Neural cell (in vitro differentiated cells): ENCODE measurements around the gene TMC6. TPM values are rescaled to one million over a fixed set of nuclear protein-coding genes. Genes with fewer than 3 reads are reported as not detected.

ENCODE experiments used
- H2AFZ ChIP-seq: fragments of 200-600, 300-800 bp; sonication (generic), shearing (Covaris generic); 2 replicates; pipeline ENCODE4 v1.6.0; 2014; ENCODE audit warnings: low read depth, mild to moderate bottlenecking, antibody characterized with exemption, low read length, moderate library complexity
- H3F3A ChIP-seq: fragments of 200-600 bp; shearing (Covaris generic); 2 replicates; pipeline ENCODE4 v1.6.1; 2016; ENCODE audit warnings: mild to moderate bottlenecking, moderate library complexity, mixed read lengths, antibody characterized with exemption, low read length; ENCODE audit not compliant: insufficient read depth, poor library complexity, severe bottlenecking
- H3K27ac ChIP-seq: fragments of 200-600, 300-800 bp; sonication (generic), shearing (Covaris generic); 2 replicates; pipeline ENCODE4 v1.5.1; 2014; ENCODE audit warnings: mild to moderate bottlenecking, low read length, moderate library complexity
- H3K27me3 ChIP-seq: fragments of 300-800, 200-600 bp; sonication (generic), shearing (Covaris generic); 2 replicates; pipeline ENCODE4 v1.6.0; 2014; ENCODE audit warnings: mild to moderate bottlenecking, low read depth, low read length, moderate library complexity; ENCODE audit not compliant: insufficient read depth
- H3K36me3 ChIP-seq: fragments of 300-800, 200-600 bp; sonication (generic), shearing (Covaris generic); 2 replicates; pipeline ENCODE4 v1.5.1; 2014; ENCODE audit warnings: mild to moderate bottlenecking, antibody characterized with exemption, low read length, moderate library complexity; ENCODE audit not compliant: insufficient read depth
- H3K4me2 ChIP-seq: fragments of 300-800, 200-600 bp; sonication (generic), shearing (Covaris generic); 2 replicates; pipeline ENCODE4 v1.6.0; 2014; ENCODE audit warnings: mild to moderate bottlenecking, low read length
- H3K4me3 ChIP-seq: fragments of 300-800, 200-600 bp; sonication (generic), shearing (Covaris generic); 2 replicates; pipeline ENCODE4 v1.5.1; 2014; ENCODE audit warnings: mild to moderate bottlenecking, low read length, moderate library complexity
- H3K79me2 ChIP-seq: fragments of 200-600 bp; shearing (Covaris generic); replicated peaks from 2 replicates; pipeline ENCODE4 v1.6.0; 2014; ENCODE audit warnings: mild to moderate bottlenecking, low read length, moderate library complexity; ENCODE audit not compliant: insufficient read depth
- H3K9ac ChIP-seq: fragments of 300-800, 200-600 bp; sonication (generic), shearing (Covaris generic); 2 replicates; pipeline ENCODE4 v1.6.1; 2016; ENCODE audit warnings: mild to moderate bottlenecking, low read length, mixed read lengths
- H3K9me2 ChIP-seq: fragments of 200-600 bp; shearing (Covaris generic); 2 replicates; pipeline ENCODE4 v1.6.1; 2016; ENCODE audit warnings: mild to moderate bottlenecking, low read length, mixed read lengths; ENCODE audit not compliant: insufficient read depth
- H3K9me3 ChIP-seq: fragments of 200-600, 300-800 bp; sonication (generic), shearing (Covaris generic); 2 replicates; pipeline ENCODE4 v1.6.1; 2016; ENCODE audit warnings: mild to moderate bottlenecking, mixed run types, low read length, moderate library complexity, mixed read lengths
- H4K20me1 ChIP-seq: fragments of 200-600 bp; shearing (Covaris generic); 2 replicates; pipeline ENCODE4 v1.6.1; 2016; ENCODE audit warnings: mild to moderate bottlenecking, mixed run types; ENCODE audit not compliant: insufficient read depth
- EP300 ChIP-seq: fragments of 450-650 bp; conservative IDR thresholded peaks from 2 replicates; pipeline ENCODE4 v1.6.1; 2014; ENCODE audit warnings: antibody characterized with exemption, mild to moderate bottlenecking, moderate library complexity; ENCODE audit not compliant: poor library complexity, severe bottlenecking
- EZH2 ChIP-seq: fragments of 200-600, 300-800 bp; shearing (Covaris generic), sonication (generic); IDR thresholded peaks from 2 replicates; pipeline ENCODE4 v1.6.1; 2014; ENCODE audit warnings: antibody characterized with exemption, low read length, borderline replicate concordance, mild to moderate bottlenecking; ENCODE audit not compliant: insufficient read depth, poor library complexity, severe bottlenecking
- MXI1 ChIP-seq: fragments of 450-650 bp; conservative IDR thresholded peaks from 2 replicates; pipeline ENCODE4 v1.6.1; 2014; ENCODE audit warnings: antibody characterized with exemption, mild to moderate bottlenecking; ENCODE audit not compliant: poor library complexity, severe bottlenecking
- POLR2AphosphoS5 ChIP-seq: IDR thresholded peaks from 2 replicates; pipeline ENCODE4 v1.6.1; 2012
- RAD21 ChIP-seq: fragments of 450-650 bp; conservative IDR thresholded peaks from 2 replicates; pipeline ENCODE4 v1.6.1; 2014; ENCODE audit warnings: antibody characterized with exemption, mild to moderate bottlenecking, moderate library complexity
- SMC3 ChIP-seq: fragments of 450-650 bp; conservative IDR thresholded peaks from 2 replicates; pipeline ENCODE4 v1.6.1; 2014; ENCODE audit warnings: antibody characterized with exemption, mild to moderate bottlenecking, moderate library complexity; ENCODE audit not compliant: poor library complexity
- TAF1 ChIP-seq: IDR thresholded peaks from 2 replicates; pipeline ENCODE4 v1.6.1; 2012; ENCODE audit warnings: low read depth
- polyA plus RNA-seq: library from polyadenylated mRNA; depleted of rRNA; stranded (reverse); fragments of >200 nt; gene quantifications from 2 replicates; pipeline ENCODE4 v1.2.3, GENCODE V29; 2014
- TF ChIP-seq, protein P1 (sequence below): IDR thresholded peaks from 2 replicates; pipeline ENCODE4 v1.6.1; 2012; ENCODE audit warnings: borderline replicate concordance
- TF ChIP-seq, protein P2 (sequence below): fragments of 450-650 bp; IDR thresholded peaks from 2 replicates; pipeline ENCODE4 v1.5.1; 2014; ENCODE audit warnings: antibody characterized with exemption, mild to moderate bottlenecking, moderate library complexity; ENCODE audit not compliant: poor library complexity, severe bottlenecking

TMC6 gene
- polyA plus RNA-seq, 1 donor from 2014 or later: 0.16 TPM

DNA sequence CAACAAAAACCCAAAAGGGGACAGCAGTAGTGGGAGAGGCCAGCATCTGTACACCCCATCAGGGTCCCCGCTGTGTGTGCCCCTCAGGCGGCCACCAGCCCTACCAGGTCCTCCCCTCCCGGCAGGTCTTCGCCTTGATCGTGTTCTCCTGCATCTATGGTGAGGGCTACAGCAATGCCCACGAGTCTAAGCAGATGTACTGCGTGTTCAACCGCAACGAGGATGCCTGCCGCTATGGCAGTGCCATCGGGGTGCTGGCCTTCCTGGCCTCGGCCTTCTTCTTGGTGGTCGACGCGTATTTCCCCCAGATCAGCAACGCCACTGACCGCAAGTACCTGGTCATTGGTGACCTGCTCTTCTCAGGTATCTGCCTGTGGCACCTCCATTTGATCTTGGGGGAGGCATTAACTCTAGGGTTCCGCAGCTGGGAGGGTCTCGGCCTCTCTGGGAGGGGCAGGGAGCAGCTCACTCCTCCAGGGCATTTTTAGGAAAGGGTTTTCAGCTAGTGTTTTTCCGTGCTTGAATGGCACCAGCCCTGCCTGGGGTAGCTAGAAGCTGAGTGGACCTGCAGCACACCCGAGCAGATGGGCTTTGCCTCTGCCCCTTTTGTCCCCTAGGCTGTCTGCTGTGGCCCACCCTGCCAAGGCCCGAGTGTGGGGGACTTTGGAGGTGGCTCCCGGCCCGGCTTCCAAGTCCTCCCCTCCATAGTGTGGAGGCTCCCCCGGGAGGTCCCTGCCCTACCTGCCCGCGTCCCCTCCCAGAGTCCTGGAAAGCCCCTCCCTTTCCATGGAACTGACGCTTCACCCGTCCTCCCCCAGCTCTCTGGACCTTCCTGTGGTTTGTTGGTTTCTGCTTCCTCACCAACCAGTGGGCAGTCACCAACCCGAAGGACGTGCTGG, 42.4 kb upstream of the TMC6 start:
- Histone ChIP-seq H3K27me3 (no peaks in the 10 kb centered on the region), H3K36me3 (no peaks in the 10 kb centered on the region), H4K20me1 (no peaks in the 10 kb centered on the region), H3K4me3 (no peak overlapping the region), H3K27ac (no peak overlapping the region), H3K9me3 (no peaks in the 10 kb centered on the region), H3K4me2 (no peak overlapping the region), H3K9me2 (no peaks in the 10 kb centered on the region), H2AFZ (no peak overlapping the region), H3F3A (no peaks in the 10 kb centered on the region), H3K9ac (no peak overlapping the region), H3K79me2 (no peaks in the 10 kb centered on the region)
- TF ChIP-seq RAD21 (no peak), POLR2AphosphoS5 (no peak), MXI1 (no peak), EZH2 (no peak), EP300 (no peak)

DNA sequence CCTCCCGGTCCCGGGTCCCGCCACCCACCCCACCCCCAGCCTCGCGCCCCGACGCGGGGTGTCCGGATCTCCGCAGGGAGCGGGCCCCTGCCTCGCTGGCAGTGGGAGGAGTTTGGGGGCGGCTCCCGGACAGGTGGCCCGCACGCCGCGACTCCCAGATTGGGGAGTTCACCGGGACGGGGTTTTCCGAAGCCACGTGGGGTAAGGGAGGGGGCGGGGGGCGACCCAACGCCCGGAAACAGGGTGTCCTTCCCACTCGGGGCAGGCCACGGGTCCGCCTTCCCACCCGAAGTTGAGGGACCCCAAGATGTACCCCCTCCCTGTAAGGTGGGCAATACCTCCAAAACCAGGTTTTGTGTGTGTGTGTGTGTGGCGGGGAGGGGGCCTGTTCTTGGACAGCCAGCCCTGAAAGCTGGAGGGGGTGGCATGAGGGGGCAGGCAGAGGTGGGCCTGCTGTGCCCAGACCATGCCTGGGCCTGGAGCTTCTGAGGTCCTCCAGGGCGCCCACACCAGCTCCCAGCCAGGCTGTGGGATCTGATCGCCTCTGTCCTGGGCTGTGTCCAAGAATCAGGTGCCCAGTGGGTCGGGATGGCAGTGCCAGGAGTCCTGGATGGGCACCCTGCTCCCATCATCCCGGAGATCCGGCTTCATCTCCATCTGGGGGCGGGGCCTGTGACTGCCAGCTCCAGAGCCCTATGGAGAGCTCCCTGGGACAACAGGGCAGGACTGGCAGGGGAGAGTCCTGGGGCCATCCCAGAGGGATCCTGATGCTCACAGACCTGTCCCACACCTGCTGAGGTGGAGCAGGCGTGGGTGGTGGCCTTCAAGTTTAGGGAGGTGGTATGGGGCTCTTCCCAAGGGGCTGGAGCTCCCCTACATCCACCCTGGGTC, 40.6 kb upstream of the TMC6 start:
- no peak overlapping the region for H3K27ac ChIP-seq
- H3K4me3 ChIP-seq: peak overlapping the region; percentile 67
- H4K20me1 ChIP-seq: no peaks in the 10 kb centered on the region
- TF ChIP-seq EP300 (no peak), EZH2 (no peak), TAF1 (no peak), SMC3 (no peak), MXI1 (no peak), RAD21 (no peak), POLR2AphosphoS5 (no peak)
- TF ChIP-seq, protein P1, sequence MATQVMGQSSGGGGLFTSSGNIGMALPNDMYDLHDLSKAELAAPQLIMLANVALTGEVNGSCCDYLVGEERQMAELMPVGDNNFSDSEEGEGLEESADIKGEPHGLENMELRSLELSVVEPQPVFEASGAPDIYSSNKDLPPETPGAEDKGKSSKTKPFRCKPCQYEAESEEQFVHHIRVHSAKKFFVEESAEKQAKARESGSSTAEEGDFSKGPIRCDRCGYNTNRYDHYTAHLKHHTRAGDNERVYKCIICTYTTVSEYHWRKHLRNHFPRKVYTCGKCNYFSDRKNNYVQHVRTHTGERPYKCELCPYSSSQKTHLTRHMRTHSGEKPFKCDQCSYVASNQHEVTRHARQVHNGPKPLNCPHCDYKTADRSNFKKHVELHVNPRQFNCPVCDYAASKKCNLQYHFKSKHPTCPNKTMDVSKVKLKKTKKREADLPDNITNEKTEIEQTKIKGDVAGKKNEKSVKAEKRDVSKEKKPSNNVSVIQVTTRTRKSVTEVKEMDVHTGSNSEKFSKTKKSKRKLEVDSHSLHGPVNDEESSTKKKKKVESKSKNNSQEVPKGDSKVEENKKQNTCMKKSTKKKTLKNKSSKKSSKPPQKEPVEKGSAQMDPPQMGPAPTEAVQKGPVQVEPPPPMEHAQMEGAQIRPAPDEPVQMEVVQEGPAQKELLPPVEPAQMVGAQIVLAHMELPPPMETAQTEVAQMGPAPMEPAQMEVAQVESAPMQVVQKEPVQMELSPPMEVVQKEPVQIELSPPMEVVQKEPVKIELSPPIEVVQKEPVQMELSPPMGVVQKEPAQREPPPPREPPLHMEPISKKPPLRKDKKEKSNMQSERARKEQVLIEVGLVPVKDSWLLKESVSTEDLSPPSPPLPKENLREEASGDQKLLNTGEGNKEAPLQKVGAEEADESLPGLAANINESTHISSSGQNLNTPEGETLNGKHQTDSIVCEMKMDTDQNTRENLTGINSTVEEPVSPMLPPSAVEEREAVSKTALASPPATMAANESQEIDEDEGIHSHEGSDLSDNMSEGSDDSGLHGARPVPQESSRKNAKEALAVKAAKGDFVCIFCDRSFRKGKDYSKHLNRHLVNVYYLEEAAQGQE: no peak
- TF ChIP-seq, protein P2, sequence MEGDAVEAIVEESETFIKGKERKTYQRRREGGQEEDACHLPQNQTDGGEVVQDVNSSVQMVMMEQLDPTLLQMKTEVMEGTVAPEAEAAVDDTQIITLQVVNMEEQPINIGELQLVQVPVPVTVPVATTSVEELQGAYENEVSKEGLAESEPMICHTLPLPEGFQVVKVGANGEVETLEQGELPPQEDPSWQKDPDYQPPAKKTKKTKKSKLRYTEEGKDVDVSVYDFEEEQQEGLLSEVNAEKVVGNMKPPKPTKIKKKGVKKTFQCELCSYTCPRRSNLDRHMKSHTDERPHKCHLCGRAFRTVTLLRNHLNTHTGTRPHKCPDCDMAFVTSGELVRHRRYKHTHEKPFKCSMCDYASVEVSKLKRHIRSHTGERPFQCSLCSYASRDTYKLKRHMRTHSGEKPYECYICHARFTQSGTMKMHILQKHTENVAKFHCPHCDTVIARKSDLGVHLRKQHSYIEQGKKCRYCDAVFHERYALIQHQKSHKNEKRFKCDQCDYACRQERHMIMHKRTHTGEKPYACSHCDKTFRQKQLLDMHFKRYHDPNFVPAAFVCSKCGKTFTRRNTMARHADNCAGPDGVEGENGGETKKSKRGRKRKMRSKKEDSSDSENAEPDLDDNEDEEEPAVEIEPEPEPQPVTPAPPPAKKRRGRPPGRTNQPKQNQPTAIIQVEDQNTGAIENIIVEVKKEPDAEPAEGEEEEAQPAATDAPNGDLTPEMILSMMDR: no peak
- no peaks in the 10 kb centered on the region for H3K27me3 ChIP-seq
- H3K4me2 ChIP-seq: no peak overlapping the region
- H3K9ac ChIP-seq: peak overlapping the region; percentile 48
- no peaks in the 10 kb centered on the region for H3K9me3 ChIP-seq
- no peak overlapping the region for H2AFZ ChIP-seq
- no peaks in the 10 kb centered on the region for H3K36me3 ChIP-seq
- H3F3A ChIP-seq: no peaks in the 10 kb centered on the region
- no peaks in the 10 kb centered on the region for H3K9me2 ChIP-seq
- H3K79me2 ChIP-seq: no peaks in the 10 kb centered on the region
